AG09319 (cell line): ENCODE results near the gene NOP14.
"Not testable (repeated sequence)": the region's sequence is repeated elsewhere in the genome, so short reads cannot be mapped to it uniquely, and the experiment has no call there.

Source experiments
- DNase-seq: peaks from one replicate; pipeline ENCODE4 v3.0.0-alpha.2; 2010; ENCODE audit warnings: low read depth; ENCODE audit errors: extremely low read depth
- TF ChIP-seq, protein P1 (sequence below): IDR thresholded peaks from 2 replicates; pipeline ENCODE4 v1.5.1; 2011; ENCODE audit warnings: low read depth, mild to moderate bottlenecking, inconsistent platforms, low read length, moderate library complexity

NOP14 gene

DNA sequence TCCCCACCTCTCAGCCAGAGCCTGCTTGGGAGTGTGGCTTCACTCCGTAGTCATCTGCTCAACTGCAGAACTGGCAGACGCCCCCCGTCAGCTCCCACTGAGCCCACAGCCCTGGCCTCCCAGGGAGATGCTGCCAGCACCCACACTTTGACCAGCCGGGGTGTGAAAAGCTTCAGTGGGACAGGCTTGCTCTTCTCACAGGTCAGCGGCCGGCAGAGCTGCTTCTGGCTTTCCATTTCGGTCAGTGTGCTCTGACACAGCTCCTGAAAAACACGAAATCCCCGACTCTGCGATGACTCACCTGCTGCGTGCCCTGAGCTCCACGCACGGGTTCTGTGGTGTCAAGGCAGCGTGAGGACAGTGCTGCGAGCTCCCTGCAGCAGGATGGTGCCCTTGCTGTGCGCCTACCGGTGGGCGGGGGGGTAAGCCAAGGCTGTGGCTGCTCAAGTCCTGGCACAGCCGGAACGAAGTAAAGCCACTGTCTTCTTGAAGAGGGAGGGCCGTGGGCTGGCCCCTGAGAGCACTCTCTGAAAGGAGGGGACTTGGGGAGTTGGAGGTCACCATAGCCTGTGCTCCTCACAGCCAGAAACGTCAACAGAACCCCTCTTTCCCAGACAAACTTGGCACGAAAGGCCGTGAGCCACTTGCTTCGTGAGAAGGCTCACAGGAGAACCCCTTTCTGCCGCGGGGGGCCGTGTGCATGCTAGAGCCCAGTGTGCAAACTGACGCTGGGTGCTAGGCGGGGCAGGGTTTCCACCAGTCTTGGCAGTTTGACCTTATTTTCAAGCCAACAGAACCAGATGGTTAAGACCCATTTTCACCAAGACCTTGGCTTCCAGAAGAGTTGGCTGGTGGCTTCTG is 23.6 kb downstream of the NOP14 start:
- DNase-seq: no peak
- TF ChIP-seq, protein P1, sequence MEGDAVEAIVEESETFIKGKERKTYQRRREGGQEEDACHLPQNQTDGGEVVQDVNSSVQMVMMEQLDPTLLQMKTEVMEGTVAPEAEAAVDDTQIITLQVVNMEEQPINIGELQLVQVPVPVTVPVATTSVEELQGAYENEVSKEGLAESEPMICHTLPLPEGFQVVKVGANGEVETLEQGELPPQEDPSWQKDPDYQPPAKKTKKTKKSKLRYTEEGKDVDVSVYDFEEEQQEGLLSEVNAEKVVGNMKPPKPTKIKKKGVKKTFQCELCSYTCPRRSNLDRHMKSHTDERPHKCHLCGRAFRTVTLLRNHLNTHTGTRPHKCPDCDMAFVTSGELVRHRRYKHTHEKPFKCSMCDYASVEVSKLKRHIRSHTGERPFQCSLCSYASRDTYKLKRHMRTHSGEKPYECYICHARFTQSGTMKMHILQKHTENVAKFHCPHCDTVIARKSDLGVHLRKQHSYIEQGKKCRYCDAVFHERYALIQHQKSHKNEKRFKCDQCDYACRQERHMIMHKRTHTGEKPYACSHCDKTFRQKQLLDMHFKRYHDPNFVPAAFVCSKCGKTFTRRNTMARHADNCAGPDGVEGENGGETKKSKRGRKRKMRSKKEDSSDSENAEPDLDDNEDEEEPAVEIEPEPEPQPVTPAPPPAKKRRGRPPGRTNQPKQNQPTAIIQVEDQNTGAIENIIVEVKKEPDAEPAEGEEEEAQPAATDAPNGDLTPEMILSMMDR: no peak

DNA sequence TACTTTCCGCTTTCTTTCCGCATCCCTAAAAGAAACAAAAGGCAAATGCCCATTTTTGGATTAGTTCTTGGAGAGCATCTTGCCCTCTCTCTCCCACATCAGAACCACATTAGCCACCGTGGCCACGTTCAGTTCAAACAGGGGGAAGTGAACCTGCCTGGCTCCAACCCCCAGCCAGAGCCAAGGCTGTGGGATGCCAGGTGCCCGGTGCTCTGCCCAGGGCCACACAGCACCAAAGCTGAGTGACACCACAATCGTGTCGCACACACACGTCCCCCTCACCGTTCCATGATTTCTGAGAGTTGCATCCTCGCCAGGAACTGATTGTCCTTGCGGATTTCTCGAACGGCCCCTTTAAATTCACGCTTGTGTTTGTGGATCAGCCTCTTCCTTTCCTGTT is 24.3 kb downstream of the NOP14 start:
- TF ChIP-seq, protein P1: no peak
- DNase-seq: no peak

DNA sequence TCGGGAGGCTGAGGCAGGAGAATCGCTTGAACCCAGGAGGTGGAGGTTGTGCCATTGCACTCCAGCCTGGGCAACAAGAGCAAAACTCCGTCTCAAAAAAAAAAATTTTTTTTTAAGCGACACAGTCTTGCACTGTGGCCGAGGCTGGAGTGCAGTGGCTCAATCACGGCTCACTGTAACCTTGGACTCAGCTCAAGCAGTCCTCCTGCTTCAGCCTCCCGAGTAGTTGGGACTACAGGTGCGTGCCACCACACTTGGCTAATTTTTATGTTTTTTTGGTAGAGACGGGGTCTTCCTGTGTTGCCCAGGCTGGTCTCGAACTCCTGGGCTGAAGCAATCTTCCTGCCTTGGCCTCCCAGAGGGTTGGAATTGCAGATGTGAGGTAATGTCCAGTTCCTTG is 24.8 kb downstream of the NOP14 start:
- DNase-seq: not testable (repeated sequence)

DNA sequence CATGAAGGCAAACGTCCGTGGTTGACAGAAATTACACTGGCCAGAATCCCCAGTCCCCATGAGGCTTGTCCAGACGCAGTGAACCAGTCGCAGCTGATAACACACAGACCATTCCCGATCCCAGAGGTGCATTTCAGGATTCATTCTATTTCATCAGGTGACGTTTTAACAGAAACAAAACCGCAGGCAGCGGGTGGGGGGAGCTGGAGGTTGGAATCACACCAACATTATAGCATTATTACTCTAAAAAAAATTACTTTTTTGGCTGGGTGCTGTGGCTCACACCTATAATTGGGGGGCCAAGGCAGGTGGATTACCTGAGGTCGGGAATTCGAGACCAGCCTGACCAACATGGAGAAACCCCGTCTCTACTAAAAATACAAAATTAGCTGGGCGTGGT is 25.2 kb downstream of the NOP14 start:
- TF ChIP-seq, protein P1: no peak
- DNase-seq: no peak

DNA sequence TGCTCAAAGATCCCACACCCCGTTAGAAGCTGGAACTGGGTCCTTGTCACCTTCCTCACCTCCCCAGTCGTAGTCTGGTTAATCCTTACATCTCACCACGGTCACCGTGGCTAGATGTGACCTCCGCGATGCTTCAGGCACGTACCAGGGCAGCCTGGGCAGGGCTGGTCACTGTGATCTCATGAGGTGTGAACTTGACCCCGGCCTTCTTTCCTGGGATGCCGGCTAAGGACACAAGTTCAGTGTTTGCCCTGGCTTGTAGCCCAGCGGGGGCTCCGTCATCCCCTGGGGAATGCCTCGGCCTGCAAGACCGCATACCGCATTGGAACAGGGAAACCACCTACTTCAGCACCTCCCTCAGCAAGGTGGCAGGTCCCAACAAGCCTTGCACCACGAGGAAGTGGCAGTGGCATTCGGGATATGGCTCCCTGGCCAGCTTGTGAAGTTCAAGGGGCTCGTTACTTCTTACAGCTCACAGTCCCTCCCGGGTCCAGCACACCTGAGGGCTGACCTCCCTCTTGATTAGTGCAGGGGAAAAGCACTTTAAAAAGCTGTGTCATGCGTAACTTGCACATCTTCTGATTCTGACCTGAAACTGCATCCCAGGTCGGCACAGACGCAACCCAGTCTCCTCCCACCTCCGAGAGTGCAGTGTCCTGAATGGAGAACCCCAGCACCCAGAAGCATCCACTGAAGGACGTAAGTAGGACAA is 25.9 kb downstream of the NOP14 start:
- no peak for DNase-seq
- TF ChIP-seq, protein P1: no peak

DNA sequence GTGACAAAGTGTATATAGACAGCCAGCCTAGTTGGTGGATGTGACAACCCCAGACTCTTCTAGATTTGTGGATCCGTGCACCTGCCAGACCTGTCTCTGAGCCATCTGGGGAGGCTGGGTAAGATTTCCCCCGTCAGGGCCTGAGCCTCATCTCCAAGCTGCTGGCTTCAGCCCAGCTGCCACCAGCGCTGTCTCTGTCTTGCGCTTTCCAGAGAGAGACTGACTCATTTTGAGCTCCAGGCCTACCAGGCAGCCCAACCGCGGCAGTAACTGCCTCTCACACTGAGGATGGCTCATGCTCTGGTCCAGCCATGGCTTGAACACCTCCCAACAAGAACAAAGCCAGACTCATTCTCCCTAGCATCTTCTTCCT is 26.4 kb downstream of the NOP14 start:
- DNase-seq: no peak
- TF ChIP-seq, protein P1: no peak

DNA sequence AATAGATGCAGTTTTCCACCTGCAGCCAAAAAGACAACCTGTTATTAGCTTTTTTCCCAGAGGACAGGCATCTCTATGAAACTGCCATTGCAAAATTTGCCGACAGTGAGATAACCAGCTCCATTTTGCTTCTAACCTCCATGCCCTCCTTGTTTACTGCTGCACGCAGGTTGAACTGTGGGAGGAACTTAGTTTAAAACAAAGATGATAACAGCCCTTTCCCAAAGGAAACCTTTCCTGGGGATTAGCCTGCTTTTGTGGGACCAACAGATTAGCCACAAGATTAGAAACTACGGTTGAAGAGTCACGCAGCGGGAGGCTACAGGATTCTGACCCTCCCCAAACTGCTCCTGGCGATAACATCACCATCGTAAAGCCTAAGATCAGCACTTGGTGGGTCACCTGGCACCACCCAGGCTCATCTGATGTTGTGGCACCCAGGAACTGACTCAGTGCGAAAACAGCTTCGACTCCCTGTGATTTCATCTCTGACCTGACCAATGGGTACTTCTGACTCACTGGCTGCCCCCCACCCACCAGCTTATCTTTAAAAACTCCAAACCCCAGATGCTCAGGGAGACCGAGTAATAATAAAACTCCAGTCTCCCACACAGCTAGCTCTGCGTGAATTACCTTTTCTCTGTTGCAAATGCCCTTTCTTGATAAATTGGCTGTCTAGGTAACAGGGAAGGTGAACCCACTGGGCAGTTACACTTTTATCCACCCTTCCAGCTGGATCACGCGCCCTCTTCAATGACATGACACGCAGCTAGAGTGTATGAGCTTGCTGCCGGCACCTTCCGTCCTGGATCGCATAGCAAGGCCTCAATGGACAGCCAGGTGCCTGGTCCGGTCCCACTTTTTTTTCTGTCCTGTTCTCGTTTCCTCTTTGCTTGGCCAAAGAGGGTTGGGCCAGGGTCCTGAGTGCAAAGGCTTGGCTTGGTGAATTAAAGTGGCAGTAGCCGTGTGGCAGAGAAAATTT is 27.2 kb downstream of the NOP14 start:
- TF ChIP-seq, protein P1: no peak
- DNase-seq: no peak
